Activated CD4-positive, alpha-beta T cell treated with anti-CD3 and anti-CD28 coated beads for 36 hours (primary cell): ENCODE measurements around the gene NCLN. TPM values are rescaled to one million over a fixed set of nuclear protein-coding genes. Genes with fewer than 3 reads are reported as not detected.

Experiments
- ATAC-seq: fragments of 200-7000 bp; cut with Tn5 transposase; one replicate; pipeline ENCODE4 v1.10.0; 2021; ENCODE audit warnings: mild to moderate bottlenecking, moderate library complexity
- CTCF ChIA-PET: fragments of 350-600 bp; sonication (Branson Sonifier 250); formaldehyde crosslinking; loops from one replicate; lab custom pipeline; 2021; ENCODE audit warnings: antibody characterized with exemption; lab: Charles Lee
- POLR2A ChIA-PET: fragments of 350-600 bp; sonication (Branson Sonifier 250); formaldehyde crosslinking; loops from one replicate; lab custom pipeline; 2021; ENCODE audit warnings: antibody characterized with exemption, inconsistent platforms; lab: Charles Lee
- DNase-seq: peaks from one replicate; pipeline ENCODE4 v3.0.0-alpha.2; 2020
- H3K27ac Mint-ChIP-seq: one replicate; pipeline ENCODE4 v1.8.0; 2021; ENCODE audit warnings: mixed read lengths
- H3K27me3 Mint-ChIP-seq: one replicate; pipeline ENCODE4 v1.8.0; 2021; ENCODE audit warnings: mixed read lengths
- H3K36me3 Mint-ChIP-seq: one replicate; pipeline ENCODE4 v1.8.0; 2021; ENCODE audit warnings: low read depth, mixed read lengths
- H3K4me1 Mint-ChIP-seq: one replicate; pipeline ENCODE4 v1.8.0; 2021; ENCODE audit warnings: mixed read lengths
- H3K4me3 Mint-ChIP-seq: one replicate; pipeline ENCODE4 v1.8.0; 2021; ENCODE audit warnings: mild to moderate bottlenecking, moderate library complexity, mixed read lengths
- H3K9me3 Mint-ChIP-seq: one replicate; pipeline ENCODE4 v1.8.0; 2021; ENCODE audit warnings: low read depth, mixed read lengths
- intact Hi-C, 2 experiments: fragments of 100-400 bp; cut with DNase I in 1 of 2; cut with micrococcal nuclease in 1 of 2; formaldehyde crosslinking; loops; one replicate each; pipeline versions ENCODE4 v1.14.2 to v1.15.1; 2022 to 2024; cut with DNase I, micrococcal nuclease
- total RNA-seq, 2 experiments: library from RNA; stranded (reverse); gene quantifications; one replicate each; pipeline ENCODE4 v1.2.3, GENCODE V29; 2021

The NCLN gene
- total RNA-seq, 2 experiments from 2014 or later: 55.6 to 58.2 TPM

DNA sequence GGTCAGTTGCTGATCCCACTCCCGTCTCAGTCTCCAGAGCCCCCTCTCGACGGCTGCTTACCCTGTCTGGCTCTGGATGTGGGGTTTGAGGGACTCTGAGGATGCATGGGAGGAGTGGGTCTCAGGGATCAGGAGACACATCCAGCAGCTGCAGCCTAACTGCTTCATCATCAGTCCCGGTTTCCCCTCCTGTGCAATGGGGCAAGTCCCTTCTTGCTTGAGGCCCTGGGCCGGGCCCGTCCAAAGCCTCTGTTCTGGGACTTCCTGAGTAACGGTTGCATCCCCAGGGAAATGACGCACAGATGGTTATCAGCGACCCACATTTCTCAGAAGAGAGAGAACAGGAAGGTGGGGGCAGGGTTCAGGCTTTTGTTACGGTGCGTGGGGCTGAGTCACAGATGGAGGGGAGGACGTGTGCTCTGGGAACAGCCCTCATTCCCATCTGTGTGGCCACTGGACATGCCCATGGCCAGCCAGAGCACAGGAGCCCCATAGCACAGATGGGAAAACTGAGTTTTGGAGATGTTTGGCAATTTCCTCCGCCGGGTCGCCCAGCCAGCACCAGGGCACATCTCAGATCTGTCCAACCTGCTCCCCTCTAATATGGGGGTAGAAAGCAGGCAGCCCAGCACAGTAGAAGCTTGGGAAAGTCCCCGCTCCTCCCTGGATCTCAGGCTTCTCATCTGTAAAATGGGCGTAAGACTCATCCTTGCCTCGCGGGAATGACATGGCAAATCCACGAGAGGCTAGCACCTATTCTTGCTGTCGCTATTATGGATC, 30.6 kb upstream of the NCLN start:
- no peak overlapping the region for H3K27ac Mint-ChIP-seq
- H3K9me3 Mint-ChIP-seq: peaks cover 1% of the 10 kb centered on the region
- no peak overlapping the region for H3K4me3 Mint-ChIP-seq
- H3K36me3 Mint-ChIP-seq: peaks cover 29% of the 10 kb centered on the region
- POLR2A ChIA-PET: no interaction called here
- H3K4me1 Mint-ChIP-seq: peaks cover 4% of the 10 kb centered on the region
- CTCF ChIA-PET: interaction anchor here (0.7 kb wide), 1 partner anchor 27 kb away, joined by 3 read pairs; no protein-coding TSS in a partner anchor
- peak; percentile 92 for DNase-seq
- H3K27me3 Mint-ChIP-seq: no peaks in the 10 kb centered on the region
- peak; percentile 95 for ATAC-seq
- intact Hi-C loops: loop anchor here (1.0 to 2.0 kb wide), 4 partner anchors 13 to 30 kb away; partner anchors contain the start of gene NCLN (in 1 of the 2)

GRCh38 chr19:3157096-3157845, 28.5 kb upstream of the NCLN start:
- peaks cover 45% of the 10 kb centered on the region for H3K36me3 Mint-ChIP-seq
- peak overlapping the region; percentile 51 for H3K27ac Mint-ChIP-seq

GRCh38 chr19:3159565-3159964, 26.2 kb upstream of the NCLN start:
- no peaks in the 10 kb centered on the region for H3K27me3 Mint-ChIP-seq
- intact Hi-C loops: no loop called here

More at GRCh38 chr19:3157096-3157845, 28.5 kb upstream of the NCLN start:
- Mint-ChIP-seq H3K4me1 (peaks cover 14% of the 10 kb centered on the region), H3K27me3 (no peaks in the 10 kb centered on the region), H3K9me3 (peaks cover 4% of the 10 kb centered on the region), H3K4me3 (no peak overlapping the region)
- ChIA-PET POLR2A (no interaction called here), CTCF (interaction anchor here (1.5 kb wide), 1 partner anchor 11 kb away, joined by 3 read pairs; no protein-coding TSS in a partner anchor)
- intact Hi-C loops: no loop called here
- DNase-seq (no peak), ATAC-seq (no peak)

GRCh38 chr19:3160219-3160618, 25.5 kb upstream of the NCLN start:
- intact Hi-C loops: loop anchor here in 1 of 2 experiments (10.0 kb wide), 1 partner anchor 85 kb away; no protein-coding TSS in a partner anchor
- ChIA-PET POLR2A (no interaction called here), CTCF (interaction anchor here (0.6 to 2.1 kb wide), 8 partner anchors 16 to 210 kb away, joined by 3 to 11 read pairs (median 3); no protein-coding TSS in a partner anchor)
- H3K4me1 Mint-ChIP-seq: peaks cover 21% of the 10 kb centered on the region
- H3K4me3 Mint-ChIP-seq: no peak overlapping the region
- peak overlapping the region; percentile 2 for H3K27ac Mint-ChIP-seq
- ATAC-seq: no peak
- DNase-seq: no peak
- no peaks in the 10 kb centered on the region for H3K27me3 Mint-ChIP-seq
- H3K36me3 Mint-ChIP-seq: peaks cover 57% of the 10 kb centered on the region
- peaks cover 4% of the 10 kb centered on the region for H3K9me3 Mint-ChIP-seq

More at GRCh38 chr19:3159565-3159964, 26.2 kb upstream of the NCLN start:
- ATAC-seq (no peak), DNase-seq (no peak)
- no peak overlapping the region for H3K4me3 Mint-ChIP-seq
- peaks cover 4% of the 10 kb centered on the region for H3K9me3 Mint-ChIP-seq
- CTCF ChIA-PET: interaction anchor here (0.6 to 2.1 kb wide), 8 partner anchors 15 to 325 kb away, joined by 3 to 11 read pairs (median 3); no protein-coding TSS in a partner anchor
- H3K27ac Mint-ChIP-seq: no peak overlapping the region
- peaks cover 21% of the 10 kb centered on the region for H3K4me1 Mint-ChIP-seq
- H3K36me3 Mint-ChIP-seq: peaks cover 56% of the 10 kb centered on the region
- POLR2A ChIA-PET: no interaction called here

GRCh38 chr19:3161453-3161852, 24.3 kb upstream of the NCLN start:
- ATAC-seq (peak; percentile 46), DNase-seq (no peak)
- CTCF ChIA-PET: interaction anchor here (0.9 to 2.0 kb wide), 11 partner anchors 9 to 199 kb away, joined by 3 to 13 read pairs (median 5); no protein-coding TSS in a partner anchor
- no peaks in the 10 kb centered on the region for H3K27me3 Mint-ChIP-seq
- intact Hi-C loops: loop anchor here in 1 of 2 experiments (10.0 kb wide), 1 partner anchor 87 kb away; no protein-coding TSS in a partner anchor
- no peak overlapping the region for H3K4me3 Mint-ChIP-seq
- H3K27ac Mint-ChIP-seq: no peak overlapping the region
- POLR2A ChIA-PET: no interaction called here
- H3K36me3 Mint-ChIP-seq: peaks cover 61% of the 10 kb centered on the region
- H3K4me1 Mint-ChIP-seq: peaks cover 26% of the 10 kb centered on the region
- peaks cover 4% of the 10 kb centered on the region for H3K9me3 Mint-ChIP-seq

DNA sequence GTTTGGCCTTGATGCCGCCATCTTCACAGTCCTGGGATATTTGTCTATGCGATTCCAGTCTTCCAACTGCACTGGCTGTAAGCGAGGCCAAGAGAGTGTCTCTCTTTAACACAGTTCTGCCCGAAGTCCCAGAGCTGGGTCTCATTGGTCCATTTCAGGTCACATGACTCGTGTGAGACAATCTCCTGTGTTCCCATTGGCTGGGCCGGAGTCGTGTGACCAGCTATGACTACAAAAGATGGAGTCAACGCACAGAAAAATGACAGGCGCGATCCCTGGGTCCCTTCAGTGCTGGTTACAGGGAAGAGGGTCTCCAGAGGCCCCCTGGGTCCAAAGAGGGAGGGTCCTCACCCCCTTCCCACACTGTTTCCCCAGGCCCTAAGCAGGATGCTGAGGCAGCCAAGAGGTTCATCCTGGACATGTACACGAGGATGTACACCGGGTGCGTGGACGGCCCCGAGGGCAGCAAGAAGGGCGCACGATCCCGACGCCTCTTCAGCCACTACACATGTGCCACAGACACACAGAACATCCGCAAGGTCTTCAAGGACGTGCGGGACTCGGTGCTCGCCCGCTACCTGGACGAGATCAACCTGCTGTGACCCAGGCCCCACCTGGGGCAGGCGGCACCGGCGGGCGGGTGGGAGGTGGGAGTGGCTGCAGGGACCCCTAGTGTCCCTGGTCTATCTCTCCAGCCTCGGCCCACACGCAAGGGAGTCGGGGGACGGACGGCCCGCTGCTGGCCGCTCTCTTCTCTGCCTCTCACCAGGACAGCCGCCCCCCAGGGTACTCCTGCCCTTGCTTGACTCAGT, 23.1 kb upstream of the NCLN start:
- peak; percentile 47 for ATAC-seq

DNA sequence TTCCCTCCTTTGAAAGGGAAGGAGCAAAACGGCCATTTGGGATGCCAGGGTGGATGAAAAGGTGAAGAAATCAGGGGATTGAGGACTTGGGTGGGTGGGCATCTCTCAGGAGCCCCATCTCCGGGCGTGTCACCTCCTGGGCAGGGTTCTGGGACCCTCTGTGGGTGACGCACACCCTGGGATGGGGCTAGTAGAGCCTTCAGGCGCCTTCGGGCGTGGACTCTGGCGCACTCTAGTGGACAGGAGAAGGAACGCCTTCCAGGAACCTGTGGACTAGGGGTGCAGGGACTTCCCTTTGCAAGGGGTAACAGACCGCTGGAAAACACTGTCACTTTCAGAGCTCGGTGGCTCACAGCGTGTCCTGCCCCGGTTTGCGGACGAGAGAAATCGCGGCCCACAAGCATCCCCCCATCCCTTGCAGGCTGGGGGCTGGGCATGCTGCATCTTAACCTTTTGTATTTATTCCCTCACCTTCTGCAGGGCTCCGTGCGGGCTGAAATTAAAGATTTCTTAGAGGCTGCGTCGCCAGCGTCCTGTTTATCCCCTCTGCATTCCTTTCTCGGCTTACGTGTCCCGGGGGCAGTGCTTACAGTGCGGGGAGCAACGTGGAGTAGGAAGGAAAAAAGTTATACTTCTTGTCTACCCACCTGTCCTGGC, 22.4 kb upstream of the NCLN start:
- intact Hi-C loops: loop anchor here (1.0 to 10.0 kb wide), 5 partner anchors 17 to 201 kb away; no protein-coding TSS in a partner anchor
- H3K36me3 Mint-ChIP-seq: peaks cover 43% of the 10 kb centered on the region
- H3K27ac Mint-ChIP-seq: peak overlapping the region; percentile 42
- peaks cover 4% of the 10 kb centered on the region for H3K9me3 Mint-ChIP-seq
- peaks cover 23% of the 10 kb centered on the region for H3K4me1 Mint-ChIP-seq
- DNase-seq: peak; percentile 82
- ChIA-PET POLR2A (no interaction called here), CTCF (interaction anchor here (0.6 to 2.4 kb wide), 4 partner anchors 12 to 36 kb away, joined by 3 to 10 read pairs (median 3); no protein-coding TSS in a partner anchor)
- ATAC-seq: peak; percentile 82
- no peak overlapping the region for H3K4me3 Mint-ChIP-seq
- no peaks in the 10 kb centered on the region for H3K27me3 Mint-ChIP-seq

More for the DNA sequence above, 23.1 kb upstream of the NCLN start:
- Mint-ChIP-seq H3K4me1 (peaks cover 23% of the 10 kb centered on the region), H3K36me3 (peaks cover 51% of the 10 kb centered on the region), H3K9me3 (peaks cover 4% of the 10 kb centered on the region), H3K4me3 (no peak overlapping the region), H3K27me3 (no peaks in the 10 kb centered on the region), H3K27ac (no peak overlapping the region)
- ChIA-PET CTCF (interaction anchor here (0.6 to 2.0 kb wide), 12 partner anchors 8 to 200 kb away, joined by 3 to 13 read pairs (median 4); no protein-coding TSS in a partner anchor), POLR2A (no interaction called here)
- intact Hi-C loops: loop anchor here (1.0 to 10.0 kb wide), 5 partner anchors 16 to 200 kb away; no protein-coding TSS in a partner anchor
- peak; percentile 69 for DNase-seq

GRCh38 chr19:3163943-3164342, 21.8 kb upstream of the NCLN start:
- no peak overlapping the region for H3K4me3 Mint-ChIP-seq
- no peak overlapping the region for H3K27ac Mint-ChIP-seq
- DNase-seq (no peak), ATAC-seq (no peak)
- H3K27me3 Mint-ChIP-seq: no peaks in the 10 kb centered on the region
- peaks cover 4% of the 10 kb centered on the region for H3K9me3 Mint-ChIP-seq
- peaks cover 23% of the 10 kb centered on the region for H3K4me1 Mint-ChIP-seq
- CTCF ChIA-PET: interaction anchor here (0.6 to 2.4 kb wide), 4 partner anchors 12 to 37 kb away, joined by 3 to 10 read pairs (median 3); no protein-coding TSS in a partner anchor
- intact Hi-C loops: loop anchor here (1.0 to 10.0 kb wide), 5 partner anchors 18 to 202 kb away; no protein-coding TSS in a partner anchor
- peaks cover 40% of the 10 kb centered on the region for H3K36me3 Mint-ChIP-seq
- POLR2A ChIA-PET: no interaction called here

DNA sequence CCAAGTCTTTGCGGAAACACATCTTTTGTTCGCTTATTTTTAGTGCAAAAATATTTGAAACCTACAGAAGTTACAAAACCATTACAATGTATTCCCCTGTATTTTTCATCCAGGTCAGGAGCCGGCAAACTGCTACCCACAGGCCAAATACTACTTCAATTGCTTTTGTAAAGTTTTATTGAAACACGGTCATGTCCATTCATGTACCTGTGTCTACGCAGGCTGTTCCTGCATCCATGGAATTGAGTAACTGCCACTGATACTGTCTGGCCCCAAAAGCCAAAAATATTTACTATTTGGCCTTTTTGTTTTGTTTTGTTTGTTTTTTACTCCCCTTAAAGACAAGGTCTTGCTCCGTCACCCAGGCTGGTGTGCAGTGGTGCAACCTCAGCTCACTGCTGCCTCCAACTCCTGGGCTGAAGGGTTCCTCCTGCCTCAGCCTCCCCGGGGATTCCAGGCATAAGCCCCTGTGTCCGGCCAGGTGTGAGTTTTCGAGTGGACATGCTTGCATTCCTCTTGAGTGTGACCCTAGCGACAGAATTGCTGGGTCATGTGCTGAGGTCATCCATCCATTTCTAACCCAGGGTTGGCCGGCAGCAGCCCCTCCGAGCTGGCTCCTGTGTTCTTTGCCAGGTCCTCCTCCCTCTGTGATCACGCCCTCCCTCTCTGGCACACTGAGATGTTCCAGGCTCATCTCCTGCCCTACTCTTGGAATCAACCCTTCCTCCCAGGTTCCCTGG, 18.0 kb upstream of the NCLN start:
- H3K4me1 Mint-ChIP-seq: peaks cover 14% of the 10 kb centered on the region
- peaks cover 15% of the 10 kb centered on the region for H3K36me3 Mint-ChIP-seq
- CTCF ChIA-PET: interaction anchor here (0.5 kb wide), 1 partner anchor 202 kb away, joined by 3 read pairs; no protein-coding TSS in a partner anchor
- ATAC-seq (no peak), DNase-seq (no peak)
- H3K9me3 Mint-ChIP-seq: no peaks in the 10 kb centered on the region
- no peak overlapping the region for H3K27ac Mint-ChIP-seq
- no peak overlapping the region for H3K4me3 Mint-ChIP-seq
- intact Hi-C loops: loop anchor here in 1 of 2 experiments (10.0 kb wide), 1 partner anchor 93 kb away; no protein-coding TSS in a partner anchor
- POLR2A ChIA-PET: no interaction called here
- no peaks in the 10 kb centered on the region for H3K27me3 Mint-ChIP-seq
